ENCODE data around the gene PIP5K1C.

The PIP5K1C gene

DNA sequence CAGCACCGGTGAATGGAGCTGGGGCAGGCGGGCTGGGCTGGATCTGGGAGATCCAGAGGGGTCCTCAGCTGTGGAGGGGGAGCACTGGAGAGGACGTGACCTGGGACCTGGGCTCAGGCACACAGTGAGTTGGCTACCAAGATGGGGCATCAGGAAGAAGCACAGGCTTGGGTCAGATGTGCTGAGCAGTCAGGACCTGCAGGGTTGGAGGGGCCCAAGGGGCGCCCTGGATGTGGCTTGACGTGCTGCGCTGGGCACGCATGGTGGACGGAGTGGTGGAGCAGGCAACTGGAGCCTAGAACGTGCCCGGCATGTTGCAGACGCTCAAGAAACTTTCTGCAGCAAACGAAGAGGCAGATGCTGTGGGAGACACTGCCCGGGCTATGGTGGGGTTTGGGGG lies 20.7 kb downstream of the PIP5K1C start:
- Mint-ChIP-seq H3K27me3 (ENCODE audit: low read depth) (peaks cover 4% of the 10 kb centered on the region), H3K4me3 (no peak overlapping the region), H3K36me3 (ENCODE audit: low read depth) (peaks cover 15% of the 10 kb centered on the region), H3K9me3 (no peaks in the 10 kb centered on the region), H3K4me1 (peaks cover 16% of the 10 kb centered on the region), H3K27ac (no peak overlapping the region)
- TF ChIP-seq, protein P1, sequence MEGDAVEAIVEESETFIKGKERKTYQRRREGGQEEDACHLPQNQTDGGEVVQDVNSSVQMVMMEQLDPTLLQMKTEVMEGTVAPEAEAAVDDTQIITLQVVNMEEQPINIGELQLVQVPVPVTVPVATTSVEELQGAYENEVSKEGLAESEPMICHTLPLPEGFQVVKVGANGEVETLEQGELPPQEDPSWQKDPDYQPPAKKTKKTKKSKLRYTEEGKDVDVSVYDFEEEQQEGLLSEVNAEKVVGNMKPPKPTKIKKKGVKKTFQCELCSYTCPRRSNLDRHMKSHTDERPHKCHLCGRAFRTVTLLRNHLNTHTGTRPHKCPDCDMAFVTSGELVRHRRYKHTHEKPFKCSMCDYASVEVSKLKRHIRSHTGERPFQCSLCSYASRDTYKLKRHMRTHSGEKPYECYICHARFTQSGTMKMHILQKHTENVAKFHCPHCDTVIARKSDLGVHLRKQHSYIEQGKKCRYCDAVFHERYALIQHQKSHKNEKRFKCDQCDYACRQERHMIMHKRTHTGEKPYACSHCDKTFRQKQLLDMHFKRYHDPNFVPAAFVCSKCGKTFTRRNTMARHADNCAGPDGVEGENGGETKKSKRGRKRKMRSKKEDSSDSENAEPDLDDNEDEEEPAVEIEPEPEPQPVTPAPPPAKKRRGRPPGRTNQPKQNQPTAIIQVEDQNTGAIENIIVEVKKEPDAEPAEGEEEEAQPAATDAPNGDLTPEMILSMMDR (IDR thresholded peaks at IDR 0.05; ENCODE audit: unreplicated experiment in 3 of 3), result no peak

DNA sequence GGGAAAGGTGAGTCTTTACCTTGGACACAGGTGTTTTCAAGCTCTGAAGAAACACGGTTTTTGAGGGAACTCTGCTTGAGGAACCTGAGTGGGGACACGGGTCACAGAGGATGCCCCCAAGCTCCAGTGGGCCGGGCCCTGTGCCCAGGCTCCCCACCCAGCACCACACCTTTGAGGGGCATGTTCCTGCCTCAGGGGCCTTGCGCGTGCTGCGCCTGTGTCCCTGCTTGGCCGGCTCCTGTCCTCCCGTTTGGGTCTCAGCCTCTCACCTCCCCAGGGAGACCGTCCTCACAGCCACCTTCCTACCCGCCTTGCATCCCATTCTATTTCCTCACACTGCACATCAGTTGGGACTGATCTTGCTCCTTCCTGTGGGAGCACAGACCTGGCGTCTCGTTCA lies 21.1 kb downstream of the PIP5K1C start:
- TF ChIP-seq, protein P1 (IDR thresholded peaks at IDR 0.05; ENCODE audit: unreplicated experiment in 3 of 3), result no peak
- Mint-ChIP-seq H3K9me3 (no peaks in the 10 kb centered on the region), H3K4me3 (no peak overlapping the region), H3K27ac (no peak overlapping the region), H3K36me3 (ENCODE audit: low read depth) (peaks cover 12% of the 10 kb centered on the region), H3K4me1 (peaks cover 13% of the 10 kb centered on the region), H3K27me3 (ENCODE audit: low read depth) (peaks cover 4% of the 10 kb centered on the region)

DNA sequence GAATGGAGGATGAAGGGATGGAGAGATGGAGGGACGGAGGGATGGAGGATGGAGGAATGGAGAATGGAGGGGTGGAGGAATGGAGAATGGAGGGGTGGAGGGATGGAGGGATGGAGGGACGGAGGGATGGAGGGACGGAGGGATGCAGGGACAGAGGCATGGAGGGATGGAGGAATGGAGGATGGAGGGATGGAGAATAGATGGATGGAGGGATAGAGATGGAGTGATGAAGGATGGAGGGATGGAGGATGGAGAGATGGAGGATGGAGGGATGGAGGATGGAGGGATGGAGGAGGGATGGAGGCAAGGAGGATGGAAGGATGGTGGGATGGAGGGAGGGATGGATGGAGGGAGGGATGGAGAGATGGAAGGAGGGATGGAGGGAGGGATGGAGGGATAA lies 22.1 kb downstream of the PIP5K1C start:
- Mint-ChIP-seq H3K4me1 (peaks cover 8% of the 10 kb centered on the region), H3K27ac (no peak overlapping the region), H3K9me3 (no peaks in the 10 kb centered on the region), H3K4me3 (no peak overlapping the region), H3K36me3 (ENCODE audit: low read depth) (peaks cover 8% of the 10 kb centered on the region), H3K27me3 (ENCODE audit: low read depth) (peaks cover 4% of the 10 kb centered on the region)
- TF ChIP-seq, protein P1 (IDR thresholded peaks at IDR 0.05; ENCODE audit: unreplicated experiment in 3 of 3), result no peak

DNA sequence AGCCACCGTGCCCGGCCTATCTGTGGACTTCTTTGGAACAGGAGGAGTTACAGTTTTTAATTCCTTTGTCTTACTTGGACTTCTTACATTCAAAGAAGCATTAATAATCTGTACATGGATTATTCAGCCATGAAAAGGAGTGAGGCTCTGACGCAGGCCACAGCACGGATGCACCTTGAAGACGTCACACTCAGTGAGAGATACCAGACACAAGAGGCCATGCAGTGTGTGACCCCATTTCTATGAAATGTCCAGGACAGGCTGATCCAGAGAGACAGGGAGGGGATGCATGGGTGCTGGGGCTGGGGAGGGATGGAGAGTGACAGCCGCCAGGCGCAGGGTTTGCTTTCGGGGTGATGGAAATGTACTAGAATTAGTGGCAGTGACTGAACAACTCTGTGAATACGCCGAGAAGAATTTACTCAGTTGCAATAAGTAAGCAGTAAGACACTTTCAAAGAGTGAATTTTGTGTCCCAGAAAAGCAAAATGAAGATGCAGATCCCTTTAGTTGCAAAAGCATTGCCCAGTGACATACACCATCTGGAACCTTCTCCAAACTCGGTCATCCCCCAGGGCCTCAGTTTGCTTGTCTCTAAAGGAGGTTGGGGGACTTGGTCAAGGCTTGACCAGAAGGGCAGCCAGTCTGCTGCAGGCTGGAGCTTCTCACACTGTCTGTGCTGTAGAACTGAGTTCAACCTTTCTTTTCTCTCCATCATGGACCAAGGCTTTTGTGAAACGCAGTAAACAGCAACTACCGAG lies 25.3 kb downstream of the PIP5K1C start:
- no peaks in the 10 kb centered on the region for H3K9me3 Mint-ChIP-seq
- peak overlapping the region; percentile 47 to 84 (median 68) for H3K27ac Mint-ChIP-seq
- TF ChIP-seq, protein P1 (IDR thresholded peaks at IDR 0.05; ENCODE audit: unreplicated experiment in 3 of 3), result no peak
- H3K27me3 Mint-ChIP-seq (ENCODE audit: low read depth), result no peaks in the 10 kb centered on the region
- peak overlapping the region in 2 of 3 experiments; percentile 22 to 36 for H3K4me3 Mint-ChIP-seq
- H3K4me1 Mint-ChIP-seq, result peaks cover 27% of the 10 kb centered on the region
- H3K36me3 Mint-ChIP-seq (ENCODE audit: low read depth), result peaks cover 4% of the 10 kb centered on the region

DNA sequence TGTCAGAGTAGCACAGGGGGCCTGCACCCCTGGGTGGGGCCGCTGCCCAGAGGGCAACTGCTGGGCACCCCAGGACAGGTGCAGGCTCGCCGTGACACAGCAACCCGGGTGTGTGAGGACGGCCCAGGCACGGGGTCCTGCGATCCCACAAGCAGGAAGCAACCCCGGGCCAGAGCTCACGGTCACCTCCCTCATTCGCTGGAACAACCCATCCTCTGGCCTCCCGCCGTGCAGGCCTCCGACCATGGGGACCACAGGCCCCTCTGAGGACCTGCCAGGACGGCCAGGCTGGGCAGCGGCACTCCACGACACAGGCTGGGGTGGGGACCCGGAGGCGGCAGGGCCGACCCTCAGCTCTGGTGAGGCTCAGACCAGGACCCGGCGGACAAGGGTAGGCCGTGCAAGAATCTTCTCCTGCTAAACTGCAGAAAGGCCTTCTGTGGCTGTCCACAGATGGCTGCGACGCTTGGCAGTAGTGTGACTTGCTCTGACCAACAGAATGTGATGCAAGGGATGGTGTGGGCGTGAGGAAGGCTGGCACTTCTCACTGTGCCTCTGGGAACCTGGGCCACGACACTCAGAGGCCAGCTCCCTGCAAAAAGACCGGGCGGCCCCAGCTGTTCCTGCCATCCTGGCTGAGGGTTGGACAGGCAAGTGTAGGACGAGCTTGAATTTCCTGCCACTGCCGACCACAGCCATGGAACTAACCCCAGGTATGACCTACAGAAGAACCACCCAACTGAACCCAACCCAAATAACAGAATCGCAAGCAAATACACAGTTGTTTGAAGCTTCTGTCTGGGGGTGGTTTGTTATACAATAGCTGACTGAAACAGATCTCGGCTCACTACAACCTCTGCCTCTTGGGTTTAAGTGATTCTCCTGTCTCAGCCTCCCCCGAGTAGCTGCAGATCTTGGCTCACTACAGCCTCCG lies 26.5 kb downstream of the PIP5K1C start:
- Mint-ChIP-seq H3K4me3 (no peak overlapping the region), H3K9me3 (no peaks in the 10 kb centered on the region), H3K27ac (peak overlapping the region in 1 of 3 experiments; percentile 37), H3K4me1 (peaks cover 37% of the 10 kb centered on the region), H3K27me3 (ENCODE audit: low read depth) (no peaks in the 10 kb centered on the region), H3K36me3 (ENCODE audit: low read depth) (peaks cover 4% of the 10 kb centered on the region)
- TF ChIP-seq, protein P1 (IDR thresholded peaks at IDR 0.05; ENCODE audit: unreplicated experiment in 3 of 3), result no peak
